ENCODE data around the gene GNPAT.

The GNPAT gene

DNA sequence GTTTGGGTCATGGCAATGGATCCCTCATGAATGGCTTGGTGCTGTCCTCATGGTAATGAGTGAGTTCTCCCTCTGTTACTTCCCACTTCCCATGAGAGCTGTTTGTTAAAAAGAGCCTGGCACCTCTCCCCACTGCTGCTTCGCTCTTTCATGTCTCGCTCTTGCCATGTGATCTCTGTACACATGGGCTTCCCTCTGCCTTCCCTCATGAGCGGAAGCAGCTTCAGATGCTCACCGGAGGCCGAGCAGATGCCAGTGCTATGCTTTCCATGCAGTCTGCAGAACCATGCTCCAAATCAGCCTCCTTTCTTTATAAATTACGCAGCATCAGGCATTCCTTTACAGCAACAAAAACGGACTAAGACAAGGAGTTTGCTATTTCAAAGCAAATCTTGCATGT is 14.9 kb upstream of the GNPAT start:
- H3K9ac ChIP-seq (ENCODE audit: low read depth in 1 of 2, low read length in 2 of 2), result no peak overlapping the region
- H3K27me3 ChIP-seq (ENCODE audit: control insufficient read depth in 1 of 2, insufficient read depth in 2 of 2, low read length in 2 of 2), result no peaks in the 10 kb centered on the region
- no peaks in the 10 kb centered on the region for H3K9me3 ChIP-seq (ENCODE audit: control insufficient read depth in 1 of 2, low read length in 2 of 2)
- peaks cover 36 to 70% of the 10 kb centered on the region in 2 donors for H3K36me3 ChIP-seq (ENCODE audit: control insufficient read depth in 1 of 2, insufficient read depth in 2 of 2, low read length in 2 of 2)
- H3K4me1 ChIP-seq (ENCODE audit: control insufficient read depth in 1 of 2, insufficient read depth in 2 of 2, low read length in 2 of 2), result peaks cover 0 to 6% of the 10 kb centered on the region in 2 donors
- H3K27ac ChIP-seq (ENCODE audit: low read depth, low read length), result no peak overlapping the region
- H3K4me3 ChIP-seq (ENCODE audit: low read depth in 1 of 2, low read length in 2 of 2), result no peak overlapping the region

- H3K4me1 ChIP-seq (ENCODE audit: control insufficient read depth in 1 of 2, insufficient read depth in 2 of 2, low read length in 2 of 2), result peaks cover 23 to 44% of the 10 kb centered on the region in 2 donors
- H3K36me3 ChIP-seq (ENCODE audit: control insufficient read depth in 1 of 2, insufficient read depth in 2 of 2, low read length in 2 of 2), result peaks cover 8 to 37% of the 10 kb centered on the region in 2 donors
- no peak overlapping the region for H3K9ac ChIP-seq (ENCODE audit: low read depth in 1 of 2, low read length in 2 of 2)
- H3K27ac ChIP-seq (ENCODE audit: low read depth, low read length), result no peak overlapping the region
- no peaks in the 10 kb centered on the region for H3K27me3 ChIP-seq (ENCODE audit: control insufficient read depth in 1 of 2, insufficient read depth in 2 of 2, low read length in 2 of 2)
- H3K4me3 ChIP-seq (ENCODE audit: low read depth in 1 of 2, low read length in 2 of 2), result no peak overlapping the region
- H3K9me3 ChIP-seq (ENCODE audit: control insufficient read depth in 1 of 2, low read length in 2 of 2), result no peaks in the 10 kb centered on the region
Measured at GRCh38 chr1:231231511-231231910, 9.5 kb upstream of the GNPAT start.

DNA sequence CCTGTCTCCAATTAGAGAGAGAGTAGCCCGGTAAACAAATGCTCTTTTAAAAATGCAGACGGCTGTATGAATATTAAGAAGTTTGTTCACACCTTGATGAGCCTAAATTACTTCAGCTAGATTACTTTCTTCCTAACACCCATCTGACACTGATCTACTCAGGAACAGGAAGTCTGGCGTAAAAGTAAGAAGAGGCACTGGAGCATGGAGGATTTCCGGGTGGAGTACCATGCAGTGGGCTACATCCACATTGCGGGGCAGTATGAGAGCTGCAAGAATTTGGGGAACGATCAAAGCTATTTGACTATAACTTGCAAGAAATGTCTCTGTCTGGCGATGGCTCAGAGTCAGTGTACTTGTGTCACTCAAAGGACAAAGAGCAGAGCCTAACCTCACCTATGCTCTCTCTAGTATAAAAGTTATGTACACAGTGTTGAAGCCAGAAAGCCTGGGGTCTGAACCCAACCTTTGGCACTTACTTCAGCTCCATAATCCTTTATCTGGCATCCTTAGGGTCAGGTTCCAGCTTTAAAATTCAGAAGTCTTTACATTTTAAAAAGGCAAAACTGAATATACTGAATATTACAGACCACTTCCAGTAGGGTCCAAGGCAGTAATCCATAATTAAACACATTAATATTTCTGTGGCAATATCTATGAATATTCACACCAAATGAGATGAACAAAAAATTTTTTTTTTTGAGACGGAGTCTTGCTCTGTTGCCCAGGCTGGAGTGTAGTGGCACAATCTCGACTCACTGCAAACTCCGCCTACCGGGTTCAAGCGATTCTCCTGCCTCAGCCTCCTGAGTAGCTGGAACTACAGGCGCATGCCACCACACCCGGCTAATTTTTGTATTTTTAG is 7.9 kb upstream of the GNPAT start:
- H3K9ac ChIP-seq (ENCODE audit: low read depth in 1 of 2, low read length in 2 of 2), result no peak overlapping the region
- H3K36me3 ChIP-seq (ENCODE audit: control insufficient read depth in 1 of 2, insufficient read depth in 2 of 2, low read length in 2 of 2), result peaks cover 8 to 36% of the 10 kb centered on the region in 2 donors
- H3K4me1 ChIP-seq (ENCODE audit: control insufficient read depth in 1 of 2, insufficient read depth in 2 of 2, low read length in 2 of 2), result peaks cover 27 to 56% of the 10 kb centered on the region in 2 donors
- no peak overlapping the region for H3K27ac ChIP-seq (ENCODE audit: low read depth, low read length)
- no peaks in the 10 kb centered on the region for H3K9me3 ChIP-seq (ENCODE audit: control insufficient read depth in 1 of 2, low read length in 2 of 2)
- no peaks in the 10 kb centered on the region for H3K27me3 ChIP-seq (ENCODE audit: control insufficient read depth in 1 of 2, insufficient read depth in 2 of 2, low read length in 2 of 2)
- peak overlapping the region in 1 of 2 donors; percentile 26 for H3K4me3 ChIP-seq (ENCODE audit: low read depth in 1 of 2, low read length in 2 of 2)

- Histone ChIP-seq H3K36me3 (ENCODE audit: control insufficient read depth in 1 of 2, insufficient read depth in 2 of 2, low read length in 2 of 2) (peaks cover 16 to 39% of the 10 kb centered on the region in 2 donors), H3K27me3 (ENCODE audit: control insufficient read depth in 1 of 2, insufficient read depth in 2 of 2, low read length in 2 of 2) (no peaks in the 10 kb centered on the region), H3K9ac (ENCODE audit: low read depth in 1 of 2, low read length in 2 of 2) (peak overlapping the region in 1 of 2 donors; percentile 19), H3K27ac (ENCODE audit: low read depth, low read length) (no peak overlapping the region), H3K9me3 (ENCODE audit: control insufficient read depth in 1 of 2, low read length in 2 of 2) (no peaks in the 10 kb centered on the region), H3K4me1 (ENCODE audit: control insufficient read depth in 1 of 2, insufficient read depth in 2 of 2, low read length in 2 of 2) (peaks cover 27 to 64% of the 10 kb centered on the region in 2 donors), H3K4me3 (ENCODE audit: low read depth in 1 of 2, low read length in 2 of 2) (peak overlapping the region in 1 of 2 donors; percentile 44)
Measured at GRCh38 chr1:231233735-231234417, 7.1 kb upstream of the GNPAT start.

DNA sequence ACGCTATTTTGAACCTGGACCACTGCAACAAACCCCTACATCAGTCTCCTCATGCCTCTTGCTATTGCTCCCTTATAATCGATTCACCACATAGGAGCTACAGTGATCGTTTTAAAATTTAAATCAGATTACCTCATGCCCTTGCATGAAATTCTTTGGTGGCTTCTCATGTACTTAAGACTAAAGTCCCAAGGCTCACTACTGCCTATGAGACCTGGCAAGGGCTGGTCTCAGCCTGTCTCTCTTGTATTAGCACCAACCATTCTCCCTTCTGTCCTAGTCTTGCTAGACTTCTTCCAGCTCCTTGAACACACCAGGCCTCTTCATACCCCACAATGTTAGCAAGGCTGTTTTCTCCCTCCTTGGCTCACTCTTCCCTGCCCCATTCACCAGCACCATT is 6.5 kb upstream of the GNPAT start:
- Histone ChIP-seq H3K36me3 (ENCODE audit: control insufficient read depth in 1 of 2, insufficient read depth in 2 of 2, low read length in 2 of 2) (peaks cover 17 to 39% of the 10 kb centered on the region in 2 donors), H3K27me3 (ENCODE audit: control insufficient read depth in 1 of 2, insufficient read depth in 2 of 2, low read length in 2 of 2) (no peaks in the 10 kb centered on the region), H3K27ac (ENCODE audit: low read depth, low read length) (peak overlapping the region; percentile 0), H3K4me3 (ENCODE audit: low read depth in 1 of 2, low read length in 2 of 2) (peak overlapping the region; percentile 40 to 44), H3K9me3 (ENCODE audit: control insufficient read depth in 1 of 2, low read length in 2 of 2) (no peaks in the 10 kb centered on the region), H3K9ac (ENCODE audit: low read depth in 1 of 2, low read length in 2 of 2) (peak overlapping the region in 1 of 2 donors; percentile 19), H3K4me1 (ENCODE audit: control insufficient read depth in 1 of 2, insufficient read depth in 2 of 2, low read length in 2 of 2) (peaks cover 27 to 64% of the 10 kb centered on the region in 2 donors)

DNA sequence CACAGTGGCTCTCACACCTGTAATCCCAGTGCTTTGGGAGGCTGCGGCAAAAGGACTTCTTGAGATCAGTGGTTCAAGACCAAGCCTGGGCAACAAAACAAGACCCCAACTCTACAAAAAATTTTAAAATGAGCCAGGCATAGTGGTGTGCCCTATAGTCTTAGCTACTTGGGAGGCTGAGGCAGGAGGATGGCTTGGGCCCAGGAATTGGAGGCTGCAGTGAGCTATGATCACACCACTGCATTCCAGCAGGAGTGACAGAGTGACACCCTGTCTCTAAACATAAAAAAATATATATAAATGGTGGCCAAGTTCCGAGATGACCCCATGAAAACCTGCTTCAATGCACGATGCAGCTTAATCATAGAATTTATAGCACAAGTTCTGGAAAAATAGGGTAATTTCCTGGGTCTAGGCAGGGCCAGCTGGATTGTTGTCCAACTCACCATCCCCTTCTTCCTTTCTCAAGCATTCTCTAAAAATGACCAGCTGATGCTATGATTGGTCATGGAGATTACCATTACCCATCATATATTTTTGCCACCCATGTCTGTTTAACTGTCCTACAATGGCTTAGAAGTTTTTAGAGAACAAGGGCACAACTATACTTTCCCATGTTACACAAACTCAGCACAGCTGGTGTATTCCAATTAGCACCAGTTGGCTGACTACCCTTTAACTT is 5.3 kb upstream of the GNPAT start:
- Histone ChIP-seq H3K27ac (ENCODE audit: low read depth, low read length) (no peak overlapping the region), H3K4me1 (ENCODE audit: control insufficient read depth in 1 of 2, insufficient read depth in 2 of 2, low read length in 2 of 2) (peaks cover 36 to 67% of the 10 kb centered on the region in 2 donors), H3K4me3 (ENCODE audit: low read depth in 1 of 2, low read length in 2 of 2) (peak overlapping the region in 1 of 2 donors; percentile 33), H3K9ac (ENCODE audit: low read depth in 1 of 2, low read length in 2 of 2) (no peak overlapping the region), H3K9me3 (ENCODE audit: control insufficient read depth in 1 of 2, low read length in 2 of 2) (no peaks in the 10 kb centered on the region), H3K36me3 (ENCODE audit: control insufficient read depth in 1 of 2, insufficient read depth in 2 of 2, low read length in 2 of 2) (peaks cover 17 to 29% of the 10 kb centered on the region in 2 donors), H3K27me3 (ENCODE audit: control insufficient read depth in 1 of 2, insufficient read depth in 2 of 2, low read length in 2 of 2) (no peaks in the 10 kb centered on the region)

DNA sequence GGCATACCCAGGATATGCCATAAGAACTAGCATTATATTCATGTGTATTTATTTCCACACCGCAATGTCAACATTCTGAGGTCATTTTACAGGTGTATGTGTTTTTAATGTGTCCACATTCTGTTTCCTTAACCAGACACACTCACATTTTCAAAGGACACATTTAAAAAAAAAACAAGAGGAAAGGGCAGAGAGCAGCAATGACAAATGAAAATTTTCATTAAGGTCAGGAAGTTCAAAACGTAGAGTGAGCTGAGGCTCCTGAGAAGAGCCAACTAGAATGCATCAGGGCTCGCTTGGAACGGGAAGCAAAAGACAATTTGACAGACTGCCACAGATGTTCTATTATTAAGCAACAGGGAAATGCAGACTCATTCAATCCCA is 4.8 kb upstream of the GNPAT start:
- Histone ChIP-seq H3K27ac (ENCODE audit: low read depth, low read length) (no peak overlapping the region), H3K4me3 (ENCODE audit: low read depth in 1 of 2, low read length in 2 of 2) (peak overlapping the region in 1 of 2 donors; percentile 33), H3K9me3 (ENCODE audit: control insufficient read depth in 1 of 2, low read length in 2 of 2) (no peaks in the 10 kb centered on the region), H3K36me3 (ENCODE audit: control insufficient read depth in 1 of 2, insufficient read depth in 2 of 2, low read length in 2 of 2) (peaks cover 17 to 25% of the 10 kb centered on the region in 2 donors), H3K27me3 (ENCODE audit: control insufficient read depth in 1 of 2, insufficient read depth in 2 of 2, low read length in 2 of 2) (no peaks in the 10 kb centered on the region), H3K4me1 (ENCODE audit: control insufficient read depth in 1 of 2, insufficient read depth in 2 of 2, low read length in 2 of 2) (peaks cover 36 to 65% of the 10 kb centered on the region in 2 donors), H3K9ac (ENCODE audit: low read depth in 1 of 2, low read length in 2 of 2) (no peak overlapping the region)

DNA sequence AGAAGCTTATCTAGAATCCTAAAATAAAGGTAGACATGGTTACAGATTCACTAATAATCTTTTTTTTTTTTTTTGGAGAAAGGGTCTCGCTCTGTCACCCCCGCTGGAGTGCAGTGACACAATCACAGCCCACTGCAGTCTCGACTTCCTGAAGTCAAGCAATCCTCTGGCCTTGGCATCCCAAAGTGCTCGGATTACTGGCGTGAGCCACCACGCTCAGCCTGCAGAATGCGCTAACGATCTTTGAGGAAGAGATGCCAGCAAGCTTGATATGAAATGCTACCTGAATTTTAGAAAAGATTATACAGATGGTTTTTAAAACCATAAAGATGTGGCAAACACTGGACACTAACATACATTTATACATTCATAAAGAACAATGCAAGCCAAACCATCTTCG is 4.1 kb upstream of the GNPAT start:
- H3K9ac ChIP-seq (ENCODE audit: low read depth in 1 of 2, low read length in 2 of 2), result no peak overlapping the region
- H3K9me3 ChIP-seq (ENCODE audit: control insufficient read depth in 1 of 2, low read length in 2 of 2), result no peaks in the 10 kb centered on the region
- no peaks in the 10 kb centered on the region for H3K27me3 ChIP-seq (ENCODE audit: control insufficient read depth in 1 of 2, insufficient read depth in 2 of 2, low read length in 2 of 2)
- H3K4me3 ChIP-seq (ENCODE audit: low read depth in 1 of 2, low read length in 2 of 2), result no peak overlapping the region
- H3K4me1 ChIP-seq (ENCODE audit: control insufficient read depth in 1 of 2, insufficient read depth in 2 of 2, low read length in 2 of 2), result peaks cover 37 to 62% of the 10 kb centered on the region in 2 donors
- no peak overlapping the region for H3K27ac ChIP-seq (ENCODE audit: low read depth, low read length)
- H3K36me3 ChIP-seq (ENCODE audit: control insufficient read depth in 1 of 2, insufficient read depth in 2 of 2, low read length in 2 of 2), result peaks cover 17 to 25% of the 10 kb centered on the region in 2 donors

- peaks cover 17 to 25% of the 10 kb centered on the region in 2 donors for H3K36me3 ChIP-seq (ENCODE audit: control insufficient read depth in 1 of 2, insufficient read depth in 2 of 2, low read length in 2 of 2)
- H3K4me1 ChIP-seq (ENCODE audit: control insufficient read depth in 1 of 2, insufficient read depth in 2 of 2, low read length in 2 of 2), result peaks cover 49 to 63% of the 10 kb centered on the region in 2 donors
- H3K27ac ChIP-seq (ENCODE audit: low read depth, low read length), result no peak overlapping the region
- no peaks in the 10 kb centered on the region for H3K27me3 ChIP-seq (ENCODE audit: control insufficient read depth in 1 of 2, insufficient read depth in 2 of 2, low read length in 2 of 2)
- no peak overlapping the region for H3K4me3 ChIP-seq (ENCODE audit: low read depth in 1 of 2, low read length in 2 of 2)
- no peaks in the 10 kb centered on the region for H3K9me3 ChIP-seq (ENCODE audit: control insufficient read depth in 1 of 2, low read length in 2 of 2)
- H3K9ac ChIP-seq (ENCODE audit: low read depth in 1 of 2, low read length in 2 of 2), result no peak overlapping the region
Measured at GRCh38 chr1:231238298-231238697, 2.7 kb upstream of the GNPAT start.

- Histone ChIP-seq H3K4me1 (ENCODE audit: control insufficient read depth in 1 of 2, insufficient read depth in 2 of 2, low read length in 2 of 2) (peaks cover 35 to 59% of the 10 kb centered on the region in 2 donors), H3K9ac (ENCODE audit: low read depth in 1 of 2, low read length in 2 of 2) (peak overlapping the region; percentile 95), H3K27me3 (ENCODE audit: control insufficient read depth in 1 of 2, insufficient read depth in 2 of 2, low read length in 2 of 2) (no peaks in the 10 kb centered on the region), H3K36me3 (ENCODE audit: control insufficient read depth in 1 of 2, insufficient read depth in 2 of 2, low read length in 2 of 2) (peaks cover 17 to 25% of the 10 kb centered on the region in 2 donors), H3K9me3 (ENCODE audit: control insufficient read depth in 1 of 2, low read length in 2 of 2) (no peaks in the 10 kb centered on the region), H3K27ac (ENCODE audit: low read depth, low read length) (peak overlapping the region; percentile 69), H3K4me3 (ENCODE audit: low read depth in 1 of 2, low read length in 2 of 2) (peak overlapping the region; percentile 90 to 100)
Measured at GRCh38 chr1:231240531-231240882, 505 bp upstream of the GNPAT start.

All from duodenal mucosa (tissue), 2 donors.